Thoracic aorta (tissue), 2 donors: ENCODE results near the gene BSG. TPM values are rescaled to one million over a fixed set of nuclear protein-coding genes. Genes with fewer than 3 reads are reported as not detected.

Experiments used
- ATAC-seq: fragments of 150-250 bp; one replicate; pipeline ENCODE4 v1.8.0; 2017; ENCODE audit warnings: low read depth; ENCODE audit not compliant: insufficient number of reproducible peaks, low FRiP score
- DNase-seq: peaks from one replicate; pipeline ENCODE4 v3.0.0-alpha.2; 2020; ENCODE audit warnings: low spot score
- H3K27ac ChIP-seq, 2 donors: fragments of 200-600 bp; sonication (generic); 1 replicate in 1 of 2; 2 replicates in 1 of 2; pipeline ENCODE4 v1.5.1; 2016; ENCODE audit warnings: mild to moderate bottlenecking in 2 of 2, moderate library complexity in 2 of 2
- H3K27me3 ChIP-seq: fragments of 200-600 bp; sonication (generic); replicated peaks from 2 replicates; pipeline ENCODE4 v1.6.0; 2016; ENCODE audit warnings: mild to moderate bottlenecking; ENCODE audit not compliant: insufficient read depth
- H3K36me3 ChIP-seq: fragments of 200-600 bp; sonication (generic); one replicate; pipeline ENCODE4 v1.5.1; 2016
- H3K4me1 ChIP-seq, 2 donors: fragments of 200-600 bp; sonication (generic); 1 replicate in 1 of 2; 2 replicates in 1 of 2; pipeline versions ENCODE4 v1.5.1 to v1.6.0; 2016; ENCODE audit warnings: low read depth in 2 of 2, mild to moderate bottlenecking in 1 of 2; ENCODE audit not compliant: control insufficient read depth in 1 of 2
- H3K4me3 ChIP-seq: fragments of 200-600 bp; sonication (generic); 2 replicates; pipeline ENCODE4 v1.5.1; 2016; ENCODE audit warnings: mild to moderate bottlenecking
- H3K9me3 ChIP-seq: fragments of 200-600 bp; sonication (generic); 2 replicates; pipeline ENCODE4 v1.5.1; 2016
- total RNA-seq, 2 donors: library from RNA; depleted of rRNA; stranded (reverse); fragments of >200 nt; gene quantifications; one replicate each; pipeline versions ENCODE4 v1.1.0 to v1.2.3, GENCODE V29; 2016
- TF ChIP-seq, protein P1 (sequence below): fragments of 200-600 bp; sonication (generic); IDR thresholded peaks from one replicate; pipeline ENCODE4 v1.5.1; 2019; ENCODE audit warnings: antibody characterized with exemption

BSG gene
- total RNA-seq, 2 donors from 2014 or later = 344 to 575 TPM

DNA sequence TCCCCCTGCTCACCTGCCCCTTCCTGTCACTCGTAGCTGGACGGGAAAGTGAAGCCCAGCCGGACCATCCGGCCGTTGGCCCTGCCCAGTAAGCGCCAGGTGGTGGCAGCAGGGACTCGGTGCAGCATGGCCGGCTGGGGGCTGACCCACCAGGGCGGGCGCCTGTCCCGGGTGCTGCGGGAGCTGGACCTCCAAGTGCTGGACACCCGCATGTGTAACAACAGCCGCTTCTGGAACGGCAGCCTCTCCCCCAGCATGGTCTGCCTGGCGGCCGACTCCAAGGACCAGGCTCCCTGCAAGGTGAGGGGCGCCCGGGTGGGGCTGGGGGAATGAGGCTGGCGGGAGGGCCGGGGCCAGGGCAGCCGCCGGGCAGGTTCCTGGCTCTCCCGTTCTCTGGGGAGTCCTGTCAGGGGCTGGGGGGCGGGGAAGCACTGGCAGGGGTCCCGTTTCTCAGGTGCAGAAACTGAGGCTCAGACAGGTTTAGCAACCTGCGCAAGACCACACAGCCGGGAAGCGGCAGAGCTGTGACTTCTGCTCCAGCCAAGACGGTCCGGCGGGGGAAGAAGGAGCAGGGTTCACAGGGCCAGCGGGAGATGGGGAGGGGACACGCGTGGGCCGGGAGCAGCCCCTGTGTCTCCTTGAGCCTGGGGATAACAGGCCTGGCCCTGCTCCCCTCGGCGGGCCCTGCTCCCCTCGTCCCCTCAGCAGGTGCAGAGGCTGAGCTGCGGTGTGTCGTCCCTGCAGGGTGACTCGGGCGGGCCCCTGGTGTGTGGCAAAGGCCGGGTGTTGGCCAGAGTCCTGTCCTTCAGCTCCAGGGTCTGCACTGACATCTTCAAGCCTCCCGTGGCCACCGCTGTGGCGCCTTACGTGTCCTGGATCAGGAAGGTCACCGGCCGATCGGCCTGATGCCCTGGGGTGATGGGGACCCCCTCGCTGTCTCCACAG lies 23.2 kb upstream of the BSG start:
- H3K4me3 ChIP-seq = no peak overlapping the region
- no peak overlapping the region for H3K27ac ChIP-seq
- TF ChIP-seq, protein P1, sequence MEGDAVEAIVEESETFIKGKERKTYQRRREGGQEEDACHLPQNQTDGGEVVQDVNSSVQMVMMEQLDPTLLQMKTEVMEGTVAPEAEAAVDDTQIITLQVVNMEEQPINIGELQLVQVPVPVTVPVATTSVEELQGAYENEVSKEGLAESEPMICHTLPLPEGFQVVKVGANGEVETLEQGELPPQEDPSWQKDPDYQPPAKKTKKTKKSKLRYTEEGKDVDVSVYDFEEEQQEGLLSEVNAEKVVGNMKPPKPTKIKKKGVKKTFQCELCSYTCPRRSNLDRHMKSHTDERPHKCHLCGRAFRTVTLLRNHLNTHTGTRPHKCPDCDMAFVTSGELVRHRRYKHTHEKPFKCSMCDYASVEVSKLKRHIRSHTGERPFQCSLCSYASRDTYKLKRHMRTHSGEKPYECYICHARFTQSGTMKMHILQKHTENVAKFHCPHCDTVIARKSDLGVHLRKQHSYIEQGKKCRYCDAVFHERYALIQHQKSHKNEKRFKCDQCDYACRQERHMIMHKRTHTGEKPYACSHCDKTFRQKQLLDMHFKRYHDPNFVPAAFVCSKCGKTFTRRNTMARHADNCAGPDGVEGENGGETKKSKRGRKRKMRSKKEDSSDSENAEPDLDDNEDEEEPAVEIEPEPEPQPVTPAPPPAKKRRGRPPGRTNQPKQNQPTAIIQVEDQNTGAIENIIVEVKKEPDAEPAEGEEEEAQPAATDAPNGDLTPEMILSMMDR = no peak
- H3K27me3 ChIP-seq = no peaks in the 10 kb centered on the region
- no peaks in the 10 kb centered on the region for H3K9me3 ChIP-seq
- H3K4me1 ChIP-seq = no peaks in the 10 kb centered on the region
- DNase-seq = no peak
- H3K36me3 ChIP-seq = no peaks in the 10 kb centered on the region
- no peak for ATAC-seq

DNA sequence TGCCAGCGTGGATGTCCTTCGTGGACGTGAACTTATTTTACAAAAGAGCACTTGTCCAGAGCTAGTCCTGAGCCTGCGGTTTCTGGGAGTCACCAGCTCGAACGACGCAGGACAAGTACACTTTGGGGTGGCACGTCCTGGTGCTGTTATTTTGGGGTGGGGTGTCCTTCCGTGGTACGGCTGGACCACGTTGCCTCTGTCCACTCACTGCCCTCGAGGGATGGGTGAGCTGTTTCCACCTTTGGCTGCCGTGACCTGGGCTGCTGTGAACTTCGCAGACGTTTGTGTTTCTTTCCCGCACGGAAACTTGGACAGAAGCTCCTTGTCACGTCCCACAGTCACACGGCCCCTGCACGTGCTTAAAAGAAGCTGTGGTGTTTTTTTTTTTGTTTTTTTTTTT lies 17.6 kb upstream of the BSG start:
- TF ChIP-seq, protein P1 = no peak
- no peak overlapping the region for H3K27ac ChIP-seq
- H3K27me3 ChIP-seq = no peaks in the 10 kb centered on the region
- H3K36me3 ChIP-seq = no peaks in the 10 kb centered on the region
- DNase-seq (no peak), ATAC-seq (no peak)
- no peak overlapping the region for H3K4me3 ChIP-seq
- H3K9me3 ChIP-seq = no peaks in the 10 kb centered on the region
- no peaks in the 10 kb centered on the region for H3K4me1 ChIP-seq

DNA sequence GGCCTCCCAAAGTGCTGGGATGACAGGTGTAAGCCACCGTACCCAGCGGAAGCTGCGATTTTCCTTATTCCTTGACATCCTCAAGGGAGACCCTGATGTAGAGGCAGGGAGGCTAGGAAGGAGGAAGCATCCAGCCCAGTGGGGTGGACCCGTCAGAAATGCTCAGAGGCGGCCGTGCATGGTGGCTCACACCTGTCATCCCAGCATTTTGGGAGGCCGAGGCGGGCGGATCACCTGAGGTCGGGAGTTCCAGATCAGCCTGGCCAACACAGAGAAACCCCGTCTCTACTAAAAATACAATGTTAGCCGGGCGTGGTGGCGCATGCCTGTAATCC lies 17.0 kb upstream of the BSG start:
- TF ChIP-seq, protein P1 = no peak
- Histone ChIP-seq H3K27ac (no peak overlapping the region), H3K4me1 (no peaks in the 10 kb centered on the region), H3K4me3 (no peak overlapping the region), H3K9me3 (no peaks in the 10 kb centered on the region), H3K27me3 (no peaks in the 10 kb centered on the region), H3K36me3 (no peaks in the 10 kb centered on the region)
- DNase-seq (no peak), ATAC-seq (no peak)

DNA sequence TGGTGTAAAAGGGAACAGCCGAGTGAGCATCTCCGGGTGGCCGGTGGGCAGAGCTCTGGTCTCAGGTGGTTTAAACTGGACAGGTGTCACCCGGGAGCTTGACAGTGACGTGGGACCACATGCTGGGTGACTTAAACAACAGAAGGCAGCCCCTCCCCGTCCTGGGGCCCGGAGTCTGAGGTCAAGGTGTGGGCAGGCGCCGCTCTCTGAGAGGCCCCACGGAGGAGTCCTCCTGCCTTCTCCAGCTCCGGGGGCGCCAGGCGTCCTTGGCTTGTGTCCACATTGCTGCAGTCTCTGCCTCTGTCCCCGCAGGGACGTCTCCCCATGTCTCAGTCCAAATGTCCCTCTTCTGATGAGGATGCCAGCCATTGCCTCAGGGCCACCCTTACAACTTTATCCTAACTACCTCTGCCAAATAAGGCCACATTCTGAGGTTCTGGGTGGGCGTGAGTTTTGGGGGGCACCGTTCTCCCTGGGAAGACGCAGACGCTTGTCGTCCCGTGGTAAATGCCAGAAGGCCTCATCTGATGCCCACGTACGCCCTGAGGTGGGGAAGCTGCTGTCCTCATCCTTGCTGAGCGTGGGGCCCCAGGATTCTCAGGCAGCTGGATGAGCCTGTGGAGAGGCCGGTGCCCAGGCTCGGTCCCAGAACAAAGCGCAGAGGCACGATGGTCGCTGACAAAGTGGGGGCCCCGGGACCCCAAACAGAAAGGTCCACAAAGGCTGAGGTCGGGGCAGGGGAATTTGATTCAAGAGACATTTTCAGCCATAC lies 15.6 kb upstream of the BSG start:
- Histone ChIP-seq H3K4me1 (no peaks in the 10 kb centered on the region), H3K4me3 (no peak overlapping the region), H3K36me3 (no peaks in the 10 kb centered on the region), H3K9me3 (no peaks in the 10 kb centered on the region), H3K27me3 (no peaks in the 10 kb centered on the region), H3K27ac (no peak overlapping the region)
- DNase-seq = no peak
- TF ChIP-seq, protein P1 = no peak
- no peak for ATAC-seq

GRCh38 chr19:558770-559439 lies 13.5 kb upstream of the BSG start:
- no peaks in the 10 kb centered on the region for H3K9me3 ChIP-seq
- ATAC-seq (no peak), DNase-seq (no peak)
- no peaks in the 10 kb centered on the region for H3K4me1 ChIP-seq
- H3K4me3 ChIP-seq = no peak overlapping the region
- TF ChIP-seq, protein P1 = no peak
- H3K27me3 ChIP-seq = no peaks in the 10 kb centered on the region
- no peaks in the 10 kb centered on the region for H3K36me3 ChIP-seq
- H3K27ac ChIP-seq = no peak overlapping the region
